Measurements from ENCODE around the gene POGZ.

- no peak for TF ChIP-seq CTCF (IDR thresholded peaks at IDR 0.05; ENCODE audit: poor library complexity)
- no peak for TF ChIP-seq EZH2phosphoT487 (IDR thresholded peaks at IDR 0.05; ENCODE audit: low read depth, severe bottlenecking, unreplicated experiment)
Observed at GRCh38 chr1:151455231-151455630, 4.1 kb downstream of the POGZ start.

Data from hepatocyte (in vitro differentiated cells).